ENCODE data around the gene PKD1L1.

- TF ChIP-seq ARNTL (CRISPR knock-in tag; IDR thresholded peaks at IDR 0.05; ENCODE audit: borderline replicate concordance, low read depth) (no peak), ZNF565 (CRISPR knock-in tag; conservative IDR thresholded peaks at IDR 0.05; ENCODE audit: low read depth) (no peak), ZFP3 (CRISPR knock-in tag; IDR thresholded peaks at IDR 0.05) (no peak)
These were observed 201.8 kb downstream of the PKD1L1 start for GRCh38 chr7:47746468-47746867.
